GM23338 (cell line): ENCODE measurements around the gene IL16. TPM values are rescaled to one million over a fixed set of nuclear protein-coding genes. Genes with fewer than 3 reads are reported as not detected.

Experiments used
- ATAC-seq: fragments of 200-7000 bp; cut with Tn5 transposase; 3 replicates; pipeline ENCODE4 v1.9.1; 2020
- DNase-seq: peaks from one replicate; pipeline ENCODE4 v3.0.0-alpha.2; 2015; ENCODE audit warnings: low spot score
- H2AFZ ChIP-seq: fragments of 200-600 bp; sonication (generic); 2 replicates; pipeline ENCODE4 v1.8.0; 2016; ENCODE audit warnings: antibody characterized with exemption, mild to moderate bottlenecking, moderate library complexity
- H3F3A ChIP-seq: fragments of 200-600 bp; sonication (generic); replicated peaks from 2 replicates; pipeline ENCODE4 v1.8.0; 2017; ENCODE audit warnings: antibody characterized with exemption, mixed run types, low read depth
- H3K27ac ChIP-seq: fragments of 200-600 bp; sonication (generic); 2 replicates; pipeline ENCODE4 v1.6.1; 2016; ENCODE audit warnings: low read depth
- H3K27me3 ChIP-seq: fragments of 200-600 bp; sonication (generic); 2 replicates; pipeline ENCODE4 v1.8.0; 2016; ENCODE audit warnings: mild to moderate bottlenecking, mixed run types, moderate library complexity; ENCODE audit not compliant: insufficient read depth
- H3K36me3 ChIP-seq: fragments of 200-600 bp; sonication (generic); 2 replicates; pipeline ENCODE4 v1.8.0; 2016; ENCODE audit warnings: mild to moderate bottlenecking; ENCODE audit not compliant: insufficient read depth
- H3K4me1 ChIP-seq: fragments of 200-600 bp; sonication (generic); 2 replicates; pipeline ENCODE4 v1.8.0; 2016; ENCODE audit warnings: mild to moderate bottlenecking, moderate library complexity; ENCODE audit not compliant: insufficient read depth
- H3K4me2 ChIP-seq: fragments of 200-600 bp; sonication (generic); 2 replicates; pipeline ENCODE4 v1.7.1; 2017; ENCODE audit warnings: mixed run types
- H3K4me3 ChIP-seq: fragments of 200-600 bp; sonication (generic); 2 replicates; pipeline ENCODE4 v1.6.1; 2016; ENCODE audit warnings: mixed run types
- H3K79me2 ChIP-seq: fragments of 200-600 bp; sonication (generic); replicated peaks from 2 replicates; pipeline ENCODE4 v1.8.0; 2017; ENCODE audit warnings: mild to moderate bottlenecking; ENCODE audit not compliant: insufficient read depth
- H3K9me2 ChIP-seq: fragments of 200-600 bp; sonication (generic); 2 replicates; pipeline ENCODE4 v1.8.0; 2017; ENCODE audit not compliant: insufficient read depth
- H4K20me1 ChIP-seq: fragments of 200-600 bp; sonication (generic); replicated peaks from 2 replicates; pipeline ENCODE4 v1.8.0; 2017; ENCODE audit warnings: mild to moderate bottlenecking; ENCODE audit not compliant: insufficient read depth
- H3K27ac Mint-ChIP-seq: 2 replicates; pipeline ENCODE4 v1.8.0; 2020; ENCODE audit warnings: inconsistent platforms, mild to moderate bottlenecking, moderate library complexity, mixed read lengths
- H3K27me3 Mint-ChIP-seq: 3 replicates; pipeline ENCODE4 v1.8.0; 2022; ENCODE audit warnings: low read depth, mild to moderate bottlenecking, moderate library complexity, mixed read lengths, inconsistent platforms; ENCODE audit not compliant: insufficient read depth, poor library complexity
- H3K36me3 Mint-ChIP-seq: 3 replicates; pipeline ENCODE4 v1.8.0; 2021; ENCODE audit warnings: low read depth, mild to moderate bottlenecking, inconsistent platforms, moderate library complexity, mixed read lengths
- H3K4me1 Mint-ChIP-seq: 3 replicates; pipeline ENCODE4 v1.8.0; 2020; ENCODE audit warnings: mild to moderate bottlenecking, inconsistent platforms, mixed read lengths
- H3K4me3 Mint-ChIP-seq: 3 replicates; pipeline ENCODE4 v1.8.0; 2021; ENCODE audit warnings: moderate library complexity, mild to moderate bottlenecking, inconsistent platforms, mixed read lengths
- H3K9me3 Mint-ChIP-seq: 3 replicates; pipeline ENCODE4 v1.8.0; 2020; ENCODE audit warnings: moderate library complexity, mild to moderate bottlenecking, inconsistent platforms, mixed read lengths
- CREB1 ChIP-seq: fragments of 250-450 bp; sonication (Bioruptor Pico); IDR thresholded peaks from 2 replicates; pipeline ENCODE4 v1.5.0; 2020; ENCODE audit warnings: low read depth, mild to moderate bottlenecking, moderate library complexity
- EZH2 ChIP-seq: fragments of 200-600 bp; sonication (generic); IDR thresholded peaks from one replicate; pipeline ENCODE4 v1.8.0; 2017; ENCODE audit warnings: antibody characterized with exemption, mild to moderate bottlenecking, low read depth; ENCODE audit not compliant: unreplicated experiment
- STAT1 ChIP-seq: IDR thresholded peaks from one replicate; pipeline ENCODE4 v1.6.1; 2016; ENCODE audit warnings: antibody characterized with exemption; ENCODE audit not compliant: unreplicated experiment
- ZNF114 ChIP-seq: fragments of 250-450 bp; sonication (Bioruptor Pico); IDR thresholded peaks from 2 replicates; pipeline ENCODE4 v1.5.0; 2020; ENCODE audit warnings: mild to moderate bottlenecking, moderate library complexity
- ZNF331 ChIP-seq: fragments of 250-450 bp; sonication (Bioruptor Pico); IDR thresholded peaks from 2 replicates; pipeline ENCODE4 v1.5.0; 2020; ENCODE audit warnings: low read depth, mild to moderate bottlenecking, moderate library complexity
- polyA plus RNA-seq: library from polyadenylated mRNA; unstranded; fragments of >200 nt; fragmentation: Nextera tagmentation; extraction: Ambion mirVana; gene quantifications from 2 replicates; pipeline ENCODE4 v1.2.1, GENCODE V29; 2016
- total RNA-seq: library from RNA; depleted of rRNA; stranded (reverse); fragments of >200 nt; shearing (Covaris generic); gene quantifications from 2 replicates; pipeline ENCODE4 v1.2.3, GENCODE V29; 2014
- TF ChIP-seq, protein P1 (sequence below): fragments of 250-450 bp; sonication (Bioruptor Pico); IDR thresholded peaks from 2 replicates; pipeline ENCODE4 v1.5.0; 2020; ENCODE audit warnings: mild to moderate bottlenecking, moderate library complexity
- TF ChIP-seq, protein P2 (sequence below): IDR thresholded peaks from 2 replicates; pipeline ENCODE4 v1.6.1; 2016; ENCODE audit warnings: antibody characterized with exemption

IL16 gene
- total and polyA plus RNA-seq, 2 experiments from 2014 or later: 0.29 TPM; not detected in 1

DNA sequence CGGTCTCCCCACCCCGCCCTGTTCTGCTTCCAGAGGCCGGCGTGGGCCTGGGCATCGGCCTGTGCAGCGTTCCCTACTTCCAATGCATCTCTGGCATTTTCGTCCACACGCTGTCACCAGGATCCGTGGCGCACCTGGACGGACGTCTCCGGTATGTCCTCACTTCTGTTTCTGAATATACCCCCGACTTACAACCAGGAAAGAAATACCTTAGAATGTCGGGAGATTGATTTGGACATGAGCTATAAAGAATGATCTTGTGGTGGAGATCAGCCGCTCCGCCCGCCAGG, 85.9 kb downstream of the IL16 start:
- H3K27ac Mint-ChIP-seq: no peak overlapping the region
- H3K9me2 ChIP-seq: no peaks in the 10 kb centered on the region
- no peak overlapping the region for H3K4me2 ChIP-seq
- H3K4me1 ChIP-seq: no peaks in the 10 kb centered on the region
- H3K36me3 Mint-ChIP-seq: peaks cover 6% of the 10 kb centered on the region
- H3F3A ChIP-seq: no peaks in the 10 kb centered on the region
- no peak overlapping the region for H2AFZ ChIP-seq
- H3K4me3 Mint-ChIP-seq: no peak overlapping the region
- no peak for ATAC-seq
- peaks cover 5% of the 10 kb centered on the region for H3K27me3 Mint-ChIP-seq
- H3K36me3 ChIP-seq: no peaks in the 10 kb centered on the region; the same call in 1 of the 2 replicates
- no peaks in the 10 kb centered on the region for H3K79me2 ChIP-seq
- no peak for DNase-seq
- no peak overlapping the region for H3K4me3 ChIP-seq
- H3K4me1 Mint-ChIP-seq: no peaks in the 10 kb centered on the region
- no peak for TF ChIP-seq CREB1
- no peak for TF ChIP-seq EZH2
- no peak for TF ChIP-seq ZNF331
- no peak for TF ChIP-seq ZNF114 (CRISPR knock-in tag)
- TF ChIP-seq, protein P1, sequence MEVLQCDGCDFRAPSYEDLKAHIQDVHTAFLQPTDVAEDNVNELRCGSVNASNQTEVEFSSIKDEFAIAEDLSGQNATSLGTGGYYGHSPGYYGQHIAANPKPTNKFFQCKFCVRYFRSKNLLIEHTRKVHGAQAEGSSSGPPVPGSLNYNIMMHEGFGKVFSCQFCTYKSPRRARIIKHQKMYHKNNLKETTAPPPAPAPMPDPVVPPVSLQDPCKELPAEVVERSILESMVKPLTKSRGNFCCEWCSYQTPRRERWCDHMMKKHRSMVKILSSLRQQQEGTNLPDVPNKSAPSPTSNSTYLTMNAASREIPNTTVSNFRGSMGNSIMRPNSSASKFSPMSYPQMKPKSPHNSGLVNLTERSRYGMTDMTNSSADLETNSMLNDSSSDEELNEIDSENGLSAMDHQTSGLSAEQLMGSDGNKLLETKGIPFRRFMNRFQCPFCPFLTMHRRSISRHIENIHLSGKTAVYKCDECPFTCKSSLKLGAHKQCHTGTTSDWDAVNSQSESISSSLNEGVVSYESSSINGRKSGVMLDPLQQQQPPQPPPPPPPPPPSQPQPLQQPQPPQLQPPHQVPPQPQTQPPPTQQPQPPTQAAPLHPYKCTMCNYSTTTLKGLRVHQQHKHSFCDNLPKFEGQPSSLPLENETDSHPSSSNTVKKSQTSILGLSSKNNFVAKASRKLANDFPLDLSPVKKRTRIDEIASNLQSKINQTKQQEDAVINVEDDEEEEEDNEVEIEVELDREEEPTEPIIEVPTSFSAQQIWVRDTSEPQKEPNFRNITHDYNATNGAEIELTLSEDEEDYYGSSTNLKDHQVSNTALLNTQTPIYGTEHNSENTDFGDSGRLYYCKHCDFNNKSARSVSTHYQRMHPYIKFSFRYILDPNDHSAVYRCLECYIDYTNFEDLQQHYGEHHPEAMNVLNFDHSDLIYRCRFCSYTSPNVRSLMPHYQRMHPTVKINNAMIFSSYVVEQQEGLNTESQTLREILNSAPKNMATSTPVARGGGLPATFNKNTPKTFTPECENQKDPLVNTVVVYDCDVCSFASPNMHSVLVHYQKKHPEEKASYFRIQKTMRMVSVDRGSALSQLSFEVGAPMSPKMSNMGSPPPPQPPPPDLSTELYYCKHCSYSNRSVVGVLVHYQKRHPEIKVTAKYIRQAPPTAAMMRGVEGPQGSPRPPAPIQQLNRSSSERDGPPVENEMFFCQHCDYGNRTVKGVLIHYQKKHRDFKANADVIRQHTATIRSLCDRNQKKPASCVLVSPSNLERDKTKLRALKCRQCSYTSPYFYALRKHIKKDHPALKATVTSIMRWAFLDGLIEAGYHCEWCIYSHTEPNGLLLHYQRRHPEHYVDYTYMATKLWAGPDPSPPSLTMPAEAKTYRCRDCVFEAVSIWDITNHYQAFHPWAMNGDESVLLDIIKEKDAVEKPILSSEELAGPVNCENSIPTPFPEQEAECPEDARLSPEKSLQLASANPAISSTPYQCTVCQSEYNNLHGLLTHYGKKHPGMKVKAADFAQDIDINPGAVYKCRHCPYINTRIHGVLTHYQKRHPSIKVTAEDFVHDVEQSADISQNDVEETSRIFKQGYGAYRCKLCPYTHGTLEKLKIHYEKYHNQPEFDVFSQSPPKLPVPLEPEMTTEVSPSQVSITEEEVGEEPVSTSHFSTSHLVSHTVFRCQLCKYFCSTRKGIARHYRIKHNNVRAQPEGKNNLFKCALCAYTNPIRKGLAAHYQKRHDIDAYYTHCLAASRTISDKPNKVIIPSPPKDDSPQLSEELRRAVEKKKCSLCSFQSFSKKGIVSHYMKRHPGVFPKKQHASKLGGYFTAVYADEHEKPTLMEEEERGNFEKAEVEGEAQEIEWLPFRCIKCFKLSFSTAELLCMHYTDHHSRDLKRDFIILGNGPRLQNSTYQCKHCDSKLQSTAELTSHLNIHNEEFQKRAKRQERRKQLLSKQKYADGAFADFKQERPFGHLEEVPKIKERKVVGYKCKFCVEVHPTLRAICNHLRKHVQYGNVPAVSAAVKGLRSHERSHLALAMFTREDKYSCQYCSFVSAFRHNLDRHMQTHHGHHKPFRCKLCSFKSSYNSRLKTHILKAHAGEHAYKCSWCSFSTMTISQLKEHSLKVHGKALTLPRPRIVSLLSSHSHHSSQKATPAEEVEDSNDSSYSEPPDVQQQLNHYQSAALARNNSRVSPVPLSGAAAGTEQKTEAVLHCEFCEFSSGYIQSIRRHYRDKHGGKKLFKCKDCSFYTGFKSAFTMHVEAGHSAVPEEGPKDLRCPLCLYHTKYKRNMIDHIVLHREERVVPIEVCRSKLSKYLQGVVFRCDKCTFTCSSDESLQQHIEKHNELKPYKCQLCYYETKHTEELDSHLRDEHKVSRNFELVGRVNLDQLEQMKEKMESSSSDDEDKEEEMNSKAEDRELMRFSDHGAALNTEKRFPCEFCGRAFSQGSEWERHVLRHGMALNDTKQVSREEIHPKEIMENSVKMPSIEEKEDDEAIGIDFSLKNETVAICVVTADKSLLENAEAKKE (CRISPR knock-in tag): no peak
- TF ChIP-seq, protein P2, sequence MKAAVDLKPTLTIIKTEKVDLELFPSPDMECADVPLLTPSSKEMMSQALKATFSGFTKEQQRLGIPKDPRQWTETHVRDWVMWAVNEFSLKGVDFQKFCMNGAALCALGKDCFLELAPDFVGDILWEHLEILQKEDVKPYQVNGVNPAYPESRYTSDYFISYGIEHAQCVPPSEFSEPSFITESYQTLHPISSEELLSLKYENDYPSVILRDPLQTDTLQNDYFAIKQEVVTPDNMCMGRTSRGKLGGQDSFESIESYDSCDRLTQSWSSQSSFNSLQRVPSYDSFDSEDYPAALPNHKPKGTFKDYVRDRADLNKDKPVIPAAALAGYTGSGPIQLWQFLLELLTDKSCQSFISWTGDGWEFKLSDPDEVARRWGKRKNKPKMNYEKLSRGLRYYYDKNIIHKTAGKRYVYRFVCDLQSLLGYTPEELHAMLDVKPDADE: no peak
- TF ChIP-seq STAT1: no peak
- H3K9me3 Mint-ChIP-seq: peaks cover 14% of the 10 kb centered on the region
- no peaks in the 10 kb centered on the region for H3K27me3 ChIP-seq
- no peak overlapping the region for H3K27ac ChIP-seq
- no peaks in the 10 kb centered on the region for H4K20me1 ChIP-seq
